UCSD-AML1 (cell line): ENCODE measurements around the gene SMYD2.

Source experiments
- DNase-seq: peaks from one replicate; lab custom pipeline; 2025; ENCODE audit not compliant: unreplicated experiment; lab: John Stamatoyannopoulos, UW

Gene SMYD2

GRCh38 chr1:214384373-214385079 lies 103.6 kb downstream of the SMYD2 start:
- DNase-seq = no peak

GRCh38 chr1:214385428-214385827 lies 104.5 kb downstream of the SMYD2 start:
- no peak for DNase-seq

DNA sequence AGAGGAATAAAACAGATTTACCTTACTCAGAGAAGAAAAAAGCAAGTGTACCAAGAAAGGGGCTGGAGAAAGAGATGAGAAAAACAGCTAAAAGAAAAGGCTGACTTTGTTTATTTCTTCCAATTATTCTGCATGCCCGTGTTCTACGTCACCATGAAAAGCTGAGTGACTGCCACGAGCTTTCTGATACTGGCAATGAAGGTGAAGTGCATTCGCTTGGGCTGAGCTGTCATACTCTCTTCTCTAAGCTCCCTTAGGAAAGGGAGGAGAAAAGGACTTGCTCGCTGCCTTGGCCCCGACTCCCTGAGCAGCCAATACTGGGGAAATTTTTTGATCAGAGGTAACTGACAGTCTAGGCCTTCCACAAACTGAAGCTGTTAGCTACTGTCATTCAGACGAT lies 105.4 kb downstream of the SMYD2 start:
- DNase-seq = no peak
